OCI-LY7 (cell line): ENCODE measurements around the gene CYP3A7. TPM values are rescaled to one million over a fixed set of nuclear protein-coding genes. Genes with fewer than 3 reads are reported as not detected.

Source experiments
- BruUV-seq: library from RNA; stranded (reverse); fragments of 400-500 nt; replicated peaks from 2 replicates; lab custom pipeline; 2021; lab: Mats Ljungman, UMichigan
- CTCF ChIA-PET: fragments of 300-600 bp; sonication (Branson Sonifier 250); formaldehyde crosslinking; loops from one replicate; lab custom pipeline; 2022; ENCODE audit warnings: antibody characterized with exemption; ENCODE audit not compliant: unreplicated experiment; lab: Charles Lee
- POLR2A ChIA-PET: fragments of 300-600 bp; sonication (Branson Sonifier 250); formaldehyde crosslinking; loops from one replicate; lab custom pipeline; 2022; ENCODE audit warnings: antibody characterized with exemption; lab: Charles Lee
- DNase-seq: peaks from one replicate; pipeline ENCODE4 v3.0.0-alpha.2; 2015; ENCODE audit warnings: low spot score
- H2AFZ ChIP-seq: fragments of 200-600 bp; sonication (generic), shearing (Covaris generic); 2 replicates; pipeline ENCODE4 v1.6.1; 2014; ENCODE audit warnings: mild to moderate bottlenecking, antibody characterized with exemption, low read length, moderate library complexity
- H3K27ac ChIP-seq: fragments of 200-600 bp; sonication (generic); 2 replicates; pipeline ENCODE4 v1.5.1; 2014; ENCODE audit warnings: mixed run types, low read depth, mild to moderate bottlenecking, moderate library complexity, low read length, inconsistent platforms; ENCODE audit not compliant: poor library complexity, severe bottlenecking
- H3K36me3 ChIP-seq: fragments of 200-600 bp; sonication (generic); 2 replicates; pipeline ENCODE4 v1.6.1; 2014; ENCODE audit warnings: mild to moderate bottlenecking, antibody characterized with exemption, low read length, moderate library complexity, mixed read lengths; ENCODE audit not compliant: insufficient read depth
- H3K4me1 ChIP-seq: fragments of 200-600 bp; sonication (generic); 2 replicates; pipeline ENCODE4 v1.5.1; 2014; ENCODE audit warnings: mild to moderate bottlenecking, low read length; ENCODE audit not compliant: insufficient read depth, poor library complexity, severe bottlenecking
- H3K4me2 ChIP-seq: fragments of 200-600 bp; sonication (generic); 2 replicates; pipeline ENCODE4 v1.6.1; 2014; ENCODE audit warnings: mild to moderate bottlenecking, low read length
- H3K4me3 ChIP-seq: fragments of 200-600 bp; sonication (generic); 2 replicates; pipeline ENCODE4 v1.5.1; 2014; ENCODE audit warnings: mild to moderate bottlenecking, low read depth, low read length; ENCODE audit not compliant: poor library complexity, severe bottlenecking
- H3K79me2 ChIP-seq: fragments of 200-600 bp; sonication (generic); 2 replicates; pipeline ENCODE4 v1.6.1; 2016; ENCODE audit warnings: low read depth, mild to moderate bottlenecking, low read length, moderate library complexity, mixed read lengths; ENCODE audit not compliant: insufficient read depth
- H3K9me2 ChIP-seq: fragments of 200-600 bp; sonication (generic); 2 replicates; pipeline ENCODE4 v1.6.1; 2016; ENCODE audit warnings: mild to moderate bottlenecking, low read length, mixed read lengths; ENCODE audit not compliant: insufficient read depth
- H3K9me3 ChIP-seq: fragments of 200-600 bp; sonication (generic); 2 replicates; pipeline ENCODE4 v1.6.1; 2014; ENCODE audit warnings: mild to moderate bottlenecking, mixed run types, low read length, mixed read lengths
- H4K20me1 ChIP-seq: fragments of 200-600 bp; sonication (generic); 2 replicates; pipeline ENCODE4 v1.6.1; 2014; ENCODE audit warnings: mild to moderate bottlenecking, antibody characterized with exemption, low read length, moderate library complexity, mixed read lengths; ENCODE audit not compliant: insufficient read depth
- CTCF ChIP-seq: fragments of 200-600 bp; sonication (generic); conservative IDR thresholded peaks from 2 replicates; pipeline ENCODE4 v1.5.1; 2014; ENCODE audit warnings: mild to moderate bottlenecking, antibody characterized with exemption, low read length, moderate library complexity, mixed read lengths
- EZH2phosphoT487 ChIP-seq: fragments of 200-600 bp; sonication (generic); IDR thresholded peaks from 2 replicates; pipeline ENCODE4 v1.6.1; 2018; ENCODE audit warnings: low read depth, borderline replicate concordance, mild to moderate bottlenecking, mixed run types, antibody characterized with exemption, low read length, moderate library complexity, mixed read lengths
- intact Hi-C: fragments of 100-400 bp; cut with micrococcal nuclease; formaldehyde crosslinking; loops from one replicate; pipeline ENCODE4 v1.10.0; 2022; ENCODE audit not compliant: unreplicated experiment
- total RNA-seq, 2 experiments: library from RNA; depleted of rRNA in 1 of 2; stranded (reverse); fragments of >200 nt in 1 of 2; shearing (Covaris generic) in 1 of 2; gene quantifications; 2 replicates each; pipeline ENCODE4 v1.2.3, GENCODE V29; 2014 to 2022

CYP3A7 gene
- total RNA-seq, 2 experiments from 2014 or later: not detected

- CTCF ChIA-PET: no interaction called here
- Histone ChIP-seq H3K36me3 (no peaks in the 10 kb centered on the region), H3K4me2 (no peak overlapping the region), H4K20me1 (no peaks in the 10 kb centered on the region), H2AFZ (no peak overlapping the region), H3K79me2 (no peaks in the 10 kb centered on the region), H3K9me2 (no peaks in the 10 kb centered on the region), H3K9me3 (no peaks in the 10 kb centered on the region), H3K4me3 (no peak overlapping the region), H3K4me1 (no peaks in the 10 kb centered on the region), H3K27ac (no peak overlapping the region)
- BruUV-seq: no TSS peak
- POLR2A ChIA-PET: interaction anchor here (0.8 kb wide), 1 partner anchor 68 kb away, joined by 3 read pairs; no protein-coding TSS in a partner anchor
- intact Hi-C loops: no loop called here
- no peak for TF ChIP-seq EZH2phosphoT487
- TF ChIP-seq CTCF: no peak
- no peak for DNase-seq
Observed at GRCh38 chr7:99694912-99695304, 40.1 kb downstream of the CYP3A7 start.

GRCh38 chr7:99694201-99694911, 40.6 kb downstream of the CYP3A7 start:
- Histone ChIP-seq H2AFZ (no peak overlapping the region), H3K79me2 (no peaks in the 10 kb centered on the region), H3K4me1 (no peaks in the 10 kb centered on the region), H3K4me2 (no peak overlapping the region), H3K4me3 (no peak overlapping the region), H3K36me3 (no peaks in the 10 kb centered on the region), H3K27ac (no peak overlapping the region), H3K9me3 (no peaks in the 10 kb centered on the region), H4K20me1 (no peaks in the 10 kb centered on the region), H3K9me2 (no peaks in the 10 kb centered on the region)
- no peak for DNase-seq
- no TSS peak for BruUV-seq
- ChIA-PET POLR2A (interaction anchor here (0.8 kb wide), 1 partner anchor 68 kb away, joined by 3 read pairs; no protein-coding TSS in a partner anchor), CTCF (no interaction called here)
- intact Hi-C loops: no loop called here
- TF ChIP-seq EZH2phosphoT487 (no peak), CTCF (no peak)
